K562 (cell line): ENCODE data around the gene SLC20A1.

ENCODE experiments used
- CBFB ChIP-seq: sonication (generic); formaldehyde crosslinking; IDR thresholded peaks from 2 replicates; pipeline ENCODE4 v1.4.0; 2020; ENCODE audit warnings: mild to moderate bottlenecking, missing genetic modification reagents
- GTF2A2 ChIP-seq: IDR thresholded peaks from 2 replicates; pipeline ENCODE4 v1.6.1; 2016; ENCODE audit warnings: mild to moderate bottlenecking, missing genetic modification characterization, missing compliant biosample characterization
- GTF2E2 ChIP-seq: fragments of 200-800 bp; sonication (Bioruptor generic); IDR thresholded peaks from 2 replicates; pipeline ENCODE4 v1.6.1; 2016; ENCODE audit warnings: missing genetic modification characterization, missing compliant biosample characterization
- MCM7 ChIP-seq, 2 experiments: fragments of 450-650 bp; IDR thresholded peaks; 2 replicates each; pipeline ENCODE4 v1.6.1; 2016 to 2018
- POLR2A ChIP-seq: fragments of 450-650 bp; conservative IDR thresholded peaks from 2 replicates; pipeline ENCODE4 v1.6.1; 2016
- POLR2AphosphoS5 ChIP-seq: IDR thresholded peaks from 2 replicates; pipeline ENCODE4 v1.6.1; 2011; ENCODE audit warnings: mild to moderate bottlenecking, low read depth, low read length, moderate library complexity; ENCODE audit not compliant: control insufficient read depth, insufficient read depth
- RAD21 ChIP-seq, 2 experiments: fragments of 250-450 bp in 1 of 2; fragments of 450-650 bp in 1 of 2; sonication (Bioruptor Pico) in 1 of 2; formaldehyde crosslinking in 1 of 2; IDR thresholded peaks in 1 of 2; conservative IDR thresholded peaks in 1 of 2; 2 replicates each; pipeline versions ENCODE4 v1.4.0 to v1.8.0; 2020 to 2022; ENCODE audit warnings: mild to moderate bottlenecking in 2 of 2, moderate library complexity in 1 of 2
- SRF ChIP-seq, 2 experiments: fragments of 250-450, 450-650 bp in 1 of 2; sonication (Bioruptor Pico) in 1 of 2; sonication (generic) in 1 of 2; formaldehyde crosslinking; IDR thresholded peaks; 2 replicates each; pipeline versions ENCODE4 v1.5.0 to v1.5.1; 2020 to 2022; ENCODE audit warnings: mild to moderate bottlenecking in 1 of 2, missing genetic modification reagents in 1 of 2
- SRSF1 ChIP-seq: fragments of 200-400 bp; formaldehyde crosslinking; IDR thresholded peaks from 2 replicates; pipeline ENCODE4 v1.6.1; 2017; ENCODE audit warnings: mild to moderate bottlenecking, low read depth, low read length, moderate library complexity
- TF ChIP-seq, protein P1 (sequence below), 3 experiments: IDR thresholded peaks in 2 of 3; conservative IDR thresholded peaks in 1 of 3; 2 replicates each; pipeline ENCODE4 v1.5.1; 2011 to 2012; ENCODE audit warnings: low read length in 3 of 3, mild to moderate bottlenecking in 3 of 3, control low read depth in 2 of 3, improper control_type of control experiment in 1 of 3, inconsistent platforms in 1 of 3, low read depth in 1 of 3, mixed read lengths in 1 of 3, moderate library complexity in 1 of 3; ENCODE audit not compliant: insufficient read depth in 2 of 3
- TF ChIP-seq, protein P2 (sequence below): fragments of 250-450 bp; sonication (Bioruptor Pico); IDR thresholded peaks from 2 replicates; pipeline ENCODE4 v1.8.0; 2021; ENCODE audit warnings: moderate library complexity, mild to moderate bottlenecking, inconsistent platforms
- TF ChIP-seq, protein P3 (sequence below): sonication (generic); formaldehyde crosslinking; IDR thresholded peaks from 2 replicates; pipeline ENCODE4 v1.9.0; 2022; ENCODE audit warnings: mild to moderate bottlenecking, missing genetic modification reagents

DNA sequence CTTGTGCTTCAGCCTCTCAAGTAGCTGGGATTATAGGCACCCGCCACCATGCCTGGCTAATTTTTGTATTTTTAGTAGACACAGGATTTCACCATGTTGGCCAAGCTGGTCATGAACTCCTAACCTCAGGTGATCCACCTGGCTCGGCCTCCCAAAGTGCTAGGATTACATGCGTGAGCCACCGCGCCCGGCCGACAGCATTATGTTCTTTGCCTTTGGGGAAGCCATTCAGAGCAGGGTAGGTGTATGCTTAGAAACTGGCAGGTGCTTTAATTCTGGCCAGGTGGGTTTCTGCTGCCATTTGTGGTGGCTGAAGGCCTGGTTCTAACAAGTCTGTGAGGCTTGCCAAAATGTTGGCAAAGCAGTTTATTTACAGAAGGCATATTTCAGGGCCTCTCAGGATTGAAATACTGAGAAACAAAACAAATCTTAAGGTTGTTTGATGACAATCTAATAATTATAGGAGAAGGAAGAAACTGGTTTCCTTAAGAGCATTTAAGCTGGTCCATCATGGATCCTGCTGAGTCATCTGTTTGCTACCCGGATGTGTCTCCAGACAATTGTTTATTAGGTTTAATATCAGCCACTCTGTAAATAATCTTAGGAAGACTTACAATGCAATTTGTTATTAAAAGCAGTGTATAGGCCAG is 16.0 kb downstream of the SLC20A1 start:
- TF ChIP-seq, protein P1, sequence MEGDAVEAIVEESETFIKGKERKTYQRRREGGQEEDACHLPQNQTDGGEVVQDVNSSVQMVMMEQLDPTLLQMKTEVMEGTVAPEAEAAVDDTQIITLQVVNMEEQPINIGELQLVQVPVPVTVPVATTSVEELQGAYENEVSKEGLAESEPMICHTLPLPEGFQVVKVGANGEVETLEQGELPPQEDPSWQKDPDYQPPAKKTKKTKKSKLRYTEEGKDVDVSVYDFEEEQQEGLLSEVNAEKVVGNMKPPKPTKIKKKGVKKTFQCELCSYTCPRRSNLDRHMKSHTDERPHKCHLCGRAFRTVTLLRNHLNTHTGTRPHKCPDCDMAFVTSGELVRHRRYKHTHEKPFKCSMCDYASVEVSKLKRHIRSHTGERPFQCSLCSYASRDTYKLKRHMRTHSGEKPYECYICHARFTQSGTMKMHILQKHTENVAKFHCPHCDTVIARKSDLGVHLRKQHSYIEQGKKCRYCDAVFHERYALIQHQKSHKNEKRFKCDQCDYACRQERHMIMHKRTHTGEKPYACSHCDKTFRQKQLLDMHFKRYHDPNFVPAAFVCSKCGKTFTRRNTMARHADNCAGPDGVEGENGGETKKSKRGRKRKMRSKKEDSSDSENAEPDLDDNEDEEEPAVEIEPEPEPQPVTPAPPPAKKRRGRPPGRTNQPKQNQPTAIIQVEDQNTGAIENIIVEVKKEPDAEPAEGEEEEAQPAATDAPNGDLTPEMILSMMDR (IDR thresholded peaks at IDR 0.05 in 2 of 3, conservative IDR thresholded peaks at IDR 0.05 in 1 of 3; ENCODE audit: insufficient read depth in 2 of 3, low read depth in 1 of 3, low read length in 3 of 3): no peak
- no peak for TF ChIP-seq POLR2A
- TF ChIP-seq, protein P2, sequence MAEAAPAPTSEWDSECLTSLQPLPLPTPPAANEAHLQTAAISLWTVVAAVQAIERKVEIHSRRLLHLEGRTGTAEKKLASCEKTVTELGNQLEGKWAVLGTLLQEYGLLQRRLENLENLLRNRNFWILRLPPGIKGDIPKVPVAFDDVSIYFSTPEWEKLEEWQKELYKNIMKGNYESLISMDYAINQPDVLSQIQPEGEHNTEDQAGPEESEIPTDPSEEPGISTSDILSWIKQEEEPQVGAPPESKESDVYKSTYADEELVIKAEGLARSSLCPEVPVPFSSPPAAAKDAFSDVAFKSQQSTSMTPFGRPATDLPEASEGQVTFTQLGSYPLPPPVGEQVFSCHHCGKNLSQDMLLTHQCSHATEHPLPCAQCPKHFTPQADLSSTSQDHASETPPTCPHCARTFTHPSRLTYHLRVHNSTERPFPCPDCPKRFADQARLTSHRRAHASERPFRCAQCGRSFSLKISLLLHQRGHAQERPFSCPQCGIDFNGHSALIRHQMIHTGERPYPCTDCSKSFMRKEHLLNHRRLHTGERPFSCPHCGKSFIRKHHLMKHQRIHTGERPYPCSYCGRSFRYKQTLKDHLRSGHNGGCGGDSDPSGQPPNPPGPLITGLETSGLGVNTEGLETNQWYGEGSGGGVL (CRISPR knock-in tag): no peak
- no peak for TF ChIP-seq MCM7 (IDR thresholded peaks at IDR 0.05)
- TF ChIP-seq, protein P3, sequence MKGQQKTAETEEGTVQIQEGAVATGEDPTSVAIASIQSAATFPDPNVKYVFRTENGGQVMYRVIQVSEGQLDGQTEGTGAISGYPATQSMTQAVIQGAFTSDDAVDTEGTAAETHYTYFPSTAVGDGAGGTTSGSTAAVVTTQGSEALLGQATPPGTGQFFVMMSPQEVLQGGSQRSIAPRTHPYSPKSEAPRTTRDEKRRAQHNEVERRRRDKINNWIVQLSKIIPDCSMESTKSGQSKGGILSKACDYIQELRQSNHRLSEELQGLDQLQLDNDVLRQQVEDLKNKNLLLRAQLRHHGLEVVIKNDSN (CRISPR knock-in tag): no peak
- TF ChIP-seq POLR2AphosphoS5: no peak
- no peak for TF ChIP-seq GTF2E2
- TF ChIP-seq CBFB: no peak
- TF ChIP-seq RAD21 (CRISPR knock-in tag; conservative IDR thresholded peaks at IDR 0.05 in 1 of 2, IDR thresholded peaks at IDR 0.05 in 1 of 2): no peak
- TF ChIP-seq SRF (CRISPR knock-in tag; IDR thresholded peaks at IDR 0.05): no peak
- no peak for TF ChIP-seq GTF2A2 (tag)
- TF ChIP-seq SRSF1: no peak
